Effector CD8-positive, alpha-beta T cell (primary cell): ENCODE results near the gene ACADL.
"Not testable (repeated sequence)": the region's sequence is repeated elsewhere in the genome, so short reads cannot be mapped to it uniquely, and the experiment has no call there.

Experiments
- DNase-seq: peaks from one replicate; lab custom pipeline; 2025; lab: John Stamatoyannopoulos, UW

Gene ACADL

GRCh38 chr2:210203147-210203546 is 22.1 kb downstream of the ACADL start:
- no peak for DNase-seq

- DNase-seq, result no peak
Measured at GRCh38 chr2:210199854-210200253, 25.4 kb downstream of the ACADL start.

- DNase-seq, result no peak
Measured at GRCh38 chr2:210199186-210199765, 26.0 kb downstream of the ACADL start.

GRCh38 chr2:210198326-210198725 is 26.9 kb downstream of the ACADL start:
- DNase-seq, result no peak

- no peak for DNase-seq
Measured at GRCh38 chr2:210197720-210198119, 27.5 kb downstream of the ACADL start.

- DNase-seq, result no peak
Measured at GRCh38 chr2:210195101-210195852, 30.0 kb downstream of the ACADL start.

GRCh38 chr2:210190345-210190744 is 34.9 kb downstream of the ACADL start:
- DNase-seq, result no peak

DNA sequence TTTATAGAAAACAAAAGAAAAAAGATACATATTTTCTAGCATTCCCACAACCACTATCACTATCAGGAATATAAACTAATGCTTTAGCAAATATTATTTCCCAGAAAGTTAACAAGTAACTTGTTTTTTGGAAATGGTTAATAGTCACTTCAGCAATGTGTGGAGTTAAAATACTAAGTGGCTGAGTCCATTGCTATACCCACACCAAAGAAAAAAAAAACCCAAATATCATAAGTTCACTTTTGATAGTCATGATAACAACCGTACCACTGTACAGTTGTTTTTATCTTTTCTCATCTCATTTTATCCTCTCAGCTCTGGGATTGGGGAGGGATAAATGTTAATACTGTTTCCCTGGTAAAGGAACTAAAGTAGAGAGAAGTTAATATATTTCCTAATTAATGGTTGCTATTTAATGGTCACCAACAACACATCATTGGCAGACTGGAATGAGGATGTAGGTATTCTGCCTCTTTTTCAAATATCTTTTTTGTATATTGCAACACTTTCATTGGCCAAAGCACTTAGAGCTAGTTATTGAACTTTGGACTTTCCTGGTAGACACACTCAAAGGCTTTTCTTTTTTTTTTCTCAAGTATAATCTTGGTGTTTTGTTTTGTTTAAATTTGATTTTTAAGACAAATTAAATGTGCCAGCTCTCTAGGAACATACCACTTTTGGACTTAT is 35.7 kb downstream of the ACADL start:
- DNase-seq, result no peak

DNA sequence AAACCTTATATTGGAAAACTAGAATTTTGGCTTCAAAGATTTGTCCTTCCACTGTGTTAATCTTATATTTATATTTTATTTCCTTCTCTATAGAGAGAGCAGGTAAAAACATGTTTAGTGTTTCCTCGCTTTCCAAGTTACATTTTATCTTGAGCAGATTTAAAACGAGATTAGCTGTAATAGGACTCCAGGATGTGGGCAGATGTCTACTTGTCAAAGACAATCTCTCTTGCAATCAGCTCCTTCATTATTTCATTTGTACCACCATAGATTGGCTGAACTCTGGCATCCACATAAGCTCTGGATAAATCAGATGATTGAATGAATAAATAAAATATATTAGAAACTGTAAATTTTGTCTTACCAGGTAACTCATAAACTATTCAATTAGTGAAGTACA is 36.5 kb downstream of the ACADL start:
- no peak for DNase-seq

DNA sequence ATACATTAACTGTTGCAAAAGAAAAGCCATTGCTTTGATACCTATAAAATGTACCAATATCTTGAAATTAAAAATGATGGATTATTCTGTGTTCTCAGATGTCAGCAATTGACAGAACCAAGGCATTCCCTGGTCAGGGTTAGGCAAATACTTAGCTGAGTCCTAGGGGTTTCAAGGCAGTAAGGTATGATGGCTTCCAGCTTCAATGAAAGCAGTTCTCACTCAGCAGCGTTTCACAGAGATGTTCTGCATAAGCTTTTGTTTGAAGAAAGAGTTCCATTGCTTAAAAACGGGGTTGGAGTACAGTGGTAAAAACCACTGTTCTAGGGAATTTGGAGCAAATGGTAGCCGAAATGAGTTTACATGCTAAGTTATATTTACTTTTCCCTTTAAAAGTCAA is 37.1 kb downstream of the ACADL start:
- DNase-seq, result no peak

- DNase-seq, result not testable (repeated sequence)
Measured at GRCh38 chr2:210183936-210184335, 41.3 kb downstream of the ACADL start.

DNA sequence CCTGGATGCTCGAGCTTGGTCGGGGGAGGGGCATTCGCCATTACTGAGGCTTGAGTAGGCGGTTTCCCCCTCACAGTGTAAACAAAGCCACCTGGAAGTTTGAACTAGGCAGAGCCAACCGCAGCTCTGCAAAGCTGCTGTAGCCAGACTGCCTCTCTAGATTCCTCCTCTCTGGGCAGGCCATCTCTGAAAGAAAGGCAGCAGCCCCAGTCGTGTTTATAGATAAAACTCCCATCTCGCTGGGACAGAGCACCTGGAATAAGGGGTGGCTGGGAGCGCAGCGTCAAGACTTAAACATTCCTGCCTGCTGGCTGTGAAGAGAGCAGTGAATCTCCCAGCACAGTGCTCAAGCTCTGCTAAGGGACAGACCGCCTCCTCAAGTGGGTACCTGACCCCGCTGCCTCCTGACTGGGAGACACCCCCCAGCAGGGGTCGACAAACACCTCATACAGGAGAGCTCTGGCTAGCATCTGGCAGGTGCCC is 43.6 kb downstream of the ACADL start:
- not testable (repeated sequence) for DNase-seq

- DNase-seq, result not testable (repeated sequence)
Measured at GRCh38 chr2:210181033-210181605, 44.1 kb downstream of the ACADL start.

DNA sequence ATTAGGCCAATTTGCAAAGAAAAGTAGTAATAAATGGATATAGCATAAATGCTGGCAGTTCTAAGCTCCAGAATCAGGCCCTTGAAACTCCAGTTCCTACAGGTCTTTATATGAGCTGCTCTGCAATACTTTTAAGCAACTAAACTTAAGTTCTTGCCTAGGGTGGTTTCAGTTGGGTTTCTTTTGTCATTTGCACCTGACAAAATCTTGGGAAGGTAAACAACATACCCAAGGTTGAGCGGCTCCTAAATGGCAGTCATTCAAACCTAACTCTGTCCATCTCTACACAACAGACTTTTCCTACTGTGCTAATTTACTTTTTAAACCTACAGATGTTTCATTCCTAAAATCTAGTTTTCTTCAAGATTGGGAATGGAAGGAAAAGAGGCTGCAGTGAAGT is 44.8 kb downstream of the ACADL start:
- no peak for DNase-seq

- DNase-seq, result no peak
Measured at GRCh38 chr2:210179351-210179990, 45.8 kb downstream of the ACADL start.

DNA sequence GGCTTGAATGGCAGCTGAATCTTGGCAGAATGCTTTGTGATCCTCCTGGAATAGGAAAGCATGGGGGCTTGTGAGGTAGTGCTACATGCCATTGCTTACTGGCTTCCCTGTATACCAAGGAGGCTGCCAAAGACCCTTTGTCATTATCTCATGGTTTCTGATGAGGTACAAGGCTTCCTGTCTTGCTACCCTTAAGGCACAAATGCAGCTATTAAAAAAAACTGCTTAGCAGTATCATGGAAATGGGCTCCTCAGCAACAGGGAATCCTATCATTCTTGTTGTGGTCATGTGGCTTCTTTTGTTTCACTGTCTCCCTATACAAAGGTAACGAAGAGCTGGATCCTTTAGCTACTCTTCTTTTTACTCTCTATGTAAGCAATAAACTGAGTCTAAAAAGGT is 47.5 kb downstream of the ACADL start:
- DNase-seq, result no peak

GRCh38 chr2:210177115-210177514 is 48.1 kb downstream of the ACADL start:
- DNase-seq, result not testable (repeated sequence)

GRCh38 chr2:210174086-210174485 is 51.2 kb downstream of the ACADL start:
- no peak for DNase-seq

DNA sequence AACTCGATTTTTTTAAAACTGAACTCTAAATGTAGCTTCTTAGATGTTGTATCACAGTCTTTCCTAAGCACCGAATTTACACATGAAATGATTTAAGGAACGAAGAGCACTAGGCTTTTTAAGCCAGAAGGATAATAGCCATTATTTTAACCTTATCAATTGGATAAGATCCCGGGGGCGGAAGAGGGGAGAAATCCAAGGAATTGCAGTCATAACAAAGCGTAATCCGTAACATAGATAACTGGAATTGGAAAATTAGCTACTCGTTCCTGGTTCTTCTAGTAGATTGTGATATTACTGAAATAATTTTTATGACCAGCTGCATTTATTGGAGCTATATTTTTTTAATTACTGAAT is 53.0 kb downstream of the ACADL start:
- no peak for DNase-seq

DNA sequence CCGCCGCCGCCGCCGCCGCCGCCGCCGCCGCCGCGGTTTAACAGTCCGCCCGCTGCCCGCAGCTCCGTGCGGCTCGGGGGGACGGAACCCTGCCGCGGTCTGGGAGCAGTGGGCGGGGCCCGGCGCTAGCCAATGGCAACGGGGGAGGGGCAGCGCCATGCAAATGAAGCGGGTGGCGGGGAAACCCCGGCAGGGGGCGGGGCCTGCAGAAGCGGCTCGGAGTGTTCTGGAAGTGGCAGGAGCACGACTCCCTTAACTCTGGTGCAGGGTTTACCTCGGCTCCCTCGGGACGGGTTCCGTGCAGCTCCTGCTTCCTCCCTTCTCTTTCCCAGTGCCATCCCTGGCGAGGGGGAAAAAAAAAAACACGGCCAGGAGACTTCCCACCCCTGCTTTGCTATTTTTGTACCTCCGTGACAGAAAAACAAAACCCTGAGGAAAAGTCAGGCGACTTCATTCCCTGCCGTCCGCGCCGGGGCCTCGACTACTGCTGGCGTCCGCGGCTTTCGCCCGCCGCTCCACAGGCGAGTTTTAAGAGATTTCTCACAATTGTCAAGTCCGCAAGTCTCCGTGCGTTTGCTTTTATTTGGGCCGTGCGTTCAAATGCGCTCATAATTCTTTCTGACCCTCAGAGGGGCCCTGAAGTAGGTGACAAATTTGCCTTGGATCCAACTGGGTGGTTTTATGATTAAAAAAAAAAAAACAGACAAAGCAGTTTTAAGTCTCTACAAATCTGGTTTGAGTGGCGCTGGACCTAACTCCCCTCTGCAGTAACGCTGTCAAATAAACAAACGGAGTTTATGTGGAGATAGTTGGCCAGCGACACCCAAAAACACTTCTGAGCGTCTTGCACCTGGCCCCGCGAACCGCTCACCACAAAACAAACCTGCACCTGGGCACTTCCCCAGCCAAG is 53.7 kb downstream of the ACADL start, which contains the start of gene KANSL1L:
TSS of gene KANSL1L (minus strand) at position 101 of the 910 bp plus-strand sequence. CDS start 16,827 bp downstream, outside the sequence.
- peak; percentile 94 for DNase-seq
